ENCODE data around the gene DENND4C.
"Not testable (repeated sequence)": the region's sequence is repeated elsewhere in the genome, so short reads cannot be mapped to it uniquely, and the experiment has no call there.

The DENND4C gene

GRCh38 chr9:19188771-19189170 is 41.7 kb upstream of the DENND4C start:
- H3K4me3 ChIP-seq (ENCODE audit: low read depth, low read length), result no peak overlapping the region
- no peak for TF ChIP-seq CTCF (IDR thresholded peaks at IDR 0.05; ENCODE audit: control insufficient read depth, extremely low read depth, insufficient read depth)
- DNase-seq (ENCODE audit: low read depth), result no peak

GRCh38 chr9:19192202-19193028 is 38.1 kb upstream of the DENND4C start:
- H3K4me3 ChIP-seq (ENCODE audit: low read depth, low read length), result no peak overlapping the region
- DNase-seq (ENCODE audit: low read depth), result no peak
- TF ChIP-seq CTCF (IDR thresholded peaks at IDR 0.05; ENCODE audit: control insufficient read depth, extremely low read depth, insufficient read depth), result no peak

- no peak for TF ChIP-seq CTCF (IDR thresholded peaks at IDR 0.05; ENCODE audit: control insufficient read depth, extremely low read depth, insufficient read depth)
- no peak for DNase-seq (ENCODE audit: low read depth)
- H3K4me3 ChIP-seq (ENCODE audit: low read depth, low read length), result no peak overlapping the region
Measured at GRCh38 chr9:19193029-19193324, 37.5 kb upstream of the DENND4C start.

- H3K4me3 ChIP-seq (ENCODE audit: low read depth, low read length); DNase-seq (ENCODE audit: low read depth): not testable (repeated sequence)
Measured at GRCh38 chr9:19193358-19193973, 37.0 kb upstream of the DENND4C start.

GRCh38 chr9:19198406-19198805 is 32.1 kb upstream of the DENND4C start:
- H3K4me3 ChIP-seq (ENCODE audit: low read depth, low read length), result no peak overlapping the region
- TF ChIP-seq CTCF (IDR thresholded peaks at IDR 0.05; ENCODE audit: control insufficient read depth, extremely low read depth, insufficient read depth), result no peak
- no peak for DNase-seq (ENCODE audit: low read depth)

- DNase-seq (ENCODE audit: low read depth), result no peak
- H3K4me3 ChIP-seq (ENCODE audit: low read depth, low read length), result no peak overlapping the region
- TF ChIP-seq CTCF (IDR thresholded peaks at IDR 0.05; ENCODE audit: control insufficient read depth, extremely low read depth, insufficient read depth), result no peak
Measured at GRCh38 chr9:19199012-19199411, 31.5 kb upstream of the DENND4C start.

GRCh38 chr9:19200229-19200628 is 30.3 kb upstream of the DENND4C start:
- no peak overlapping the region for H3K4me3 ChIP-seq (ENCODE audit: low read depth, low read length)
- no peak for DNase-seq (ENCODE audit: low read depth)
- no peak for TF ChIP-seq CTCF (IDR thresholded peaks at IDR 0.05; ENCODE audit: control insufficient read depth, extremely low read depth, insufficient read depth)
